Stimulated activated CD8-positive, alpha-beta memory T cell treated with anti-CD3 and anti-CD28 coated beads, Interleukin-4, amount 100 ng/mL, for 24 hours (primary cell): ENCODE results near the gene RRP36.
"Not testable (repeated sequence)": the region's sequence is repeated elsewhere in the genome, so short reads cannot be mapped to it uniquely, and the experiment has no call there.

Source experiments
- DNase-seq: peaks from one replicate; pipeline ENCODE4 v3.0.0-alpha.2; 2020; ENCODE audit warnings: low read depth

RRP36 gene

GRCh38 chr6:43037706-43038105 lies 16.3 kb downstream of the RRP36 start:
- DNase-seq = no peak

DNA sequence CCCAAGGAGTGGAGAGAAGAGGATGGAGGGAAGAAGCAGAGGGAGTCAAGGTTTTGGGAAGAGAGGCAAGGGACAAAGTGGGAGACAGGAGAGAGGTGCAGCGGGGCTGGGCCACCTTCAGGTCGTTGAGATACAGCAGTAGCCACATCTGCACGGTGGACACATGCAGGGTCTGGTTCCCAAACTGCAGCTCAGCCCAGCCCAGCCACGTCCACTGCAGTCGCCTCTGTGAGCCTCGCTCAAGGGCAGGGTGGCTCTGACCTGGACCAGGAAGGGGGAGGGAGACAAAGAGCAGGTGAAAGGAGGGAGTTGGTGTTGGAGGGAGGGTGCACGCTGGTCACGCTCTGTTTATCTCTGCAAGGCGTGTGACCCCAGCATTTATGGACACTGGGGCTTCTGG lies 17.3 kb downstream of the RRP36 start:
- no peak for DNase-seq

DNA sequence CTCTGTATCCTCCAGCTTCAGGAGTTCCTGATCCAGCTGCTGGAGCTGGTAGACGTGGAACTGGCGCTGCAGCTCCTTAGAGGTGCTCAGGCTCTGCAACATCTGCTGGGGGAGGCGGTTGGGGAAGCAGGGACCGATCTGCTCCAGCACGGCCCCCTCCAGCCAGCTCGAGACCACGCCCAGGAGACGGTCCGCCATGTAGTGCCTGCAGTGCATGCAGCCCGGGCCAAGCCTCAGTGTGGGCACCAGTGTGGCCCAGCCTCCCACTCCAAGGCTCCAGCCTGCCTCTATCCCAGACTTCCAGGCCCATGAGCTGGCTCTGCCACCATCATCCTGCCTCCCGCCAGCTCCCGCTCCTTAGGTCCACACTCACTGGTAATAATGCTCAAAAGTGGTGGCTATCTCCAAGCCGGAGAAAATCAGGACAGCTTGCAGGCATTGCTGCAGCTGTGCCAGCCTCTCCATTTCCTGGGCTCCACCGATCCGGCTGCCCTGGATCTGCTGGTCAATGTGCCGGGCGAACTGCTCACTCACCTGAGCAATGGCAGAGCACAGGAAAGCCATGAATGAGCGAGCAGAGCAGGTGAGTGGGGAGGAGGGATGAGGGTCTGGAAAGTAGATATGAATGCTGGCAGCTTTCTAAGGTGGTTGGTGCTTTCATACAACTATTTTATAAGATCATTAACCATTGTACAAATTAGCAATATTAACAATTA lies 19.3 kb downstream of the RRP36 start:
- no peak for DNase-seq

DNA sequence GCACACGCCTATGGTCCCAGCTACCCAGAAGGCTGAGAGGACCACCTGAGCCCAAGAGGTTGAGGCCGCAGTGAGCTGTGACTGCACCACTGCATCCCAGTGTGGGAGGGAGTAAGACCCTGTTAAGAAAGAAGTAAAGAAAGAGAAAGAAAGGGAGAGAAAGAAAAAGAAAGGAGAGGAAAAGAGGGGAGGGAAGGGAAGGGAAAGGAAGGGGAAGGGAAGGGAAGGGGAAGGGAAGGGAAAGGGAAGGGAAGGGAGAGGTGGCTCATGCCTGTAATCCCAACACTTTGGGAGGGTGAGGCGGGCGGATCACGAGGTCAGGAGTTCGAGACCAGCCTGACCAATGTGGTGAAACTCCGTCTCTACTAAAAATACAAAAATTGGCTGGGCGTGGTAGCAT lies 20.1 kb downstream of the RRP36 start:
- not testable (repeated sequence) for DNase-seq

GRCh38 chr6:43043310-43043709 lies 21.9 kb downstream of the RRP36 start:
- DNase-seq = no peak

DNA sequence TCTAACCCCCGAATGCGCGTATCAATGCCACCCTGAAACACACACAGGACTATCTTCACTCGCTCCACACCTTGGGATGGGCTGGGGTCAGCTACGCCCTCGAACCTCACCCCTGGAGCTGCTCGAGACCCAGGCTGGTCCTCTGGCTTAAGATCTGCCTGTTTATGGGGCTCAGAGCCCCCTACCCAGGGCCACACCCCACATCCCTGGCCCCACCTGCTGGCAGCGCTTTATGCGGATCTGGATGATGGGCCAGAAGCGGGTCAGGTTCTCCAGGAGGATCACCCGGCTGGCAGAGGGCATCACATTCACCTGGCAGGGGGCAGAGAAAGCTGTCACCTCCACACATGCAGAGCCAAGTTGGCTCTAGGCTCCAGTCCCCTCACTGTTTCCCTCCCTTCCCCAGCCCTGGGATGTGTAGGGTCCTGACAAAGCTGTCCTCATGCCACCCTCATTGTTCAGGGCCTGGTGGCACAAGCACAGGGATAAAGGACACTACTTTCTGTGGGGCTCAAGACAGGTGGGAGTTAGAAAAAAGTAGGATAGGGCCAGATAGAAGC lies 24.0 kb downstream of the RRP36 start:
- DNase-seq = no peak

DNA sequence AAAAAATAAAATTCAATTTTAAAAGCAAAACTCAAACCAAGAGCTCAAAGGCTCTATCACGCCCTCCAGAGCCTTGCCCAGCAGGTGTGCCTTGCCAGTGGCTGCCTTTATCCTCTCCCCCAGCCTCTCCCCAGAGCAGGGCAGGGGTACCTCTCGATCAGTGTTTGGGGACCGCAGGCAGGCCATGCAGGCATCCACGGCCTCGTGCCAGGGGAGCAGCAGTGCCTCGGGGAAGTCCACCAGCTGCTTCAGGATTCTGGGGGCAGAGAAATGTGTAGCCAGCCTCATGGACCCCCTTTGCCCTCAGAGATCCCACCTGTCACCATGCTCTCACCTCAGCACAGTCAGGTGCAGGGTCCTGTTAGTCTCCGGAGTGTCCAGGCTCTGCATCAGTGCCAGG lies 26.6 kb downstream of the RRP36 start:
- DNase-seq = no peak

DNA sequence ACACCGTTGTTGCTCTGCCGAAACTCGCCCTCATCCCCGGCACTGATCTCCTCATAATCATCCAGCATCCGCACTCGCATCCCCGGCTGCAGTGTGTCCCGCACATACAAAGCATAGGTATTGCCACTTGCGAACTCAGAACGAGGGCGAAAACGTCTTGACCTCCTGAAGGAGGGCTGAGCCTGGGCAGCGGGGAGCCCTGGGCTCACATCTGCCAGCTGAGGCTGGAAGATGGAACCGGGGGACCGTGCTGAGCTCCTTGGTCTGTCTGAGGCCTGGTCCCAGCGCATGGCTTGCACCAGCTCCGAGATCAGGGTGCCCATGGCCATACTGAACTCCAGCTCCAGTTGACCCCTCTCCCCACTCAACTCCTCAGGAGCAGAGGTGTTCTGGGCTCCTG lies 29.6 kb downstream of the RRP36 start:
- DNase-seq = no peak

- no peak for DNase-seq
Observed at GRCh38 chr6:43052225-43052841, 30.9 kb downstream of the RRP36 start.

DNA sequence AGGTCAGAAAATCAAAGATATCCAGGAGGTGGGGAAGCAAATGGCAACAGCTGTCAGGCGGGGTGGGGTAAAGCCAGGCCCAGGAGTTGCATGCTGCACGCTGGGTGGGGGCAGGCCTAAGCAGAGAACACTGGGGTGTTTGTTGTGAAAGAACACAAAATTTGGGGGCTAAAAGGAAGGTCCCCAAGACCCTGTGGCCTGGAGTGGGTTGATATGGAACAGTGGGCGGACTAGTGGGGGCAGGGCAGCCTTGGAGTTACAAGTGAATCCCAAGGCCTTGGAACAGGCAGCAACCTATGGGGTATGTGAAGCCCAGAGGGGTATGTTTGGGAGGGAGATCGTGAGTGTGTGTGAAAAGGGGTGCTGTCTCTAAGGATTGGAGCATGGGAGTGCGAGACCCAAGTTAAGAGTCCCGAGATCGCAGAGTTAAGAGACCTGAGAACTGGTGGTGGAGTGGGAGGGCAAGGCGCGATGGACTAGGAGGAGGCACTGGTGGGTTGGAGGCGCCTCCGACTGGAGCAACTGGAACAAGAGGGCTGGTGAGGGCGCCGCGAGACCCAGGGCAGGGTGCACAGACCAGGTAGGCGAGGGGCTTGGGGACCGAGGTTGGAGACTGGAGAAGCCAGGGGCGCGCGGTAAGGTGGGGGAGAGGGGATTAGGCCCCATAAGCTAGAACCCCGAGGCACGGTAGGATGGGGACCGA lies 31.6 kb downstream of the RRP36 start:
- no peak for DNase-seq

GRCh38 chr6:43053545-43054205 lies 32.3 kb downstream of the RRP36 start, which contains the start of gene CUL7:
CUL7 (minus strand) TSS chr6:43053851; CDS start chr6:43052788, 1,063 bp downstream.
- DNase-seq = peak; percentile 85

- no peak for DNase-seq
Observed at GRCh38 chr6:43054206-43054943, 33.0 kb downstream of the RRP36 start.

GRCh38 chr6:43055966-43056365 lies 34.5 kb downstream of the RRP36 start:
- no peak for DNase-seq

DNA sequence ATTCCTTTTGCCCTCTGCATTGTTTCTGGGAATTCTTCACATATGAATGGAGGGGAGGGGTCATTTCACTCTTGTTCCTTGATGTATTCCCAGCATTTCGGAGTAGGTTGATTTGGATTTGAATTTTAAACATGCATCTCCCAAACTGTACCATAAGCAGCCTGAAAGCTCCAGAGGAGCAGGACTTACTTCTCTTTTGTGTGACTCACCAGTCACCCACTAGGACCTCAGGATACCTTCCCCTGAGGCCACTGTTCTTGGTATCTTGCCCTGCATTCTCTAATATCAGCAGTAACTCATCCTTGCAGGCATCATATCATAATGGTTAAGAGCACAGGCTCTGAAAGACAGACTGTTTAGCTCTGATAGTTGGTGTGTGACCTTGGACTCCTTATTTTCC lies 37.1 kb downstream of the RRP36 start:
- DNase-seq = no peak

DNA sequence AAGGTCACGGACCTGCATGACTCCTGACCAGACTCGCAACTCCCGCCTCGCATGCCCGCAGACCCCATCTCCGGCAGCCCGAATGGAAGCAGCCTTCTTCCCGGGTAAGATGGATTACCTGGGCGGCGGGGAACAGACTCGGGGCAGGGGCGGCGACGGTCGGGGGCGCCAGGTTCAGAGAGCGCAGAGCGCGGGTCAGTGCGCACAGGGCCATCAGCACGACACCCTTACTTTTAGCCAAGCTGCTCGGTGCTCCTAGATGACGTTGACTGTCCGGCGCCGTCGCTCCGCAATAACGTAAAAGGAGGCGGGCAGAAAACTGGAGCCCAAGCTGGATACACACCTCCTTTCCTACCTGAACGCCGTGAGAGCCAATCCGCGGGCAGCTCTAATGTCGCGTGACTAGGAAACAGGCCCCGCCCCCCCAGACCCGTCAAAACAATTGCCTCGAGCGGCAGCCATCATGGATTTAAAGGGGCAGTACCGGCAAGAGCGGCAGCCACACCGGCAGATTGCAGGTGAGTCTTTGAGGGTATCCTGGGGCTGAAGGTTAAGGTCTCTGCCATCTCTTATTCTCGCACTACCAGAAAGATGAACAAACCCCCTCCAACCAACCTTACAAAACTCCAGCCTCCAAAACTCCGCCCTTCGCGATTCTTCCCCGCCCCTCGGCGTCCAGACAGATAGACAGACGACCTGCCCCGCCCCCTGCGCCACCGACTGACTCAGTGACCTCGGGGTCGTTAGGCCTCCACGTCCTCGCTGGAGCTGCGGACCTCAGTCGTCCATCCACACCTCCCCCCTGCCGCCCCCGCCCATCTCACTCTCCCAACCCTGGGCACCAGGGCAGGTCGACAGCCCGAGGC lies 38.0 kb downstream of the RRP36 start, which contains the start of the genes KLC4 and MRPL2:
KLC4 (plus strand) TSS at position 464 of the 866 bp plus-strand sequence. CDS start 1,705 bp downstream, outside the sequence.
MRPL2 (minus strand) TSS at position 267 of the 866 bp plus-strand sequence; CDS start at position 214, 53 bp downstream.
- DNase-seq = peak; percentile 94

GRCh38 chr6:43060034-43060754 lies 38.8 kb downstream of the RRP36 start:
- no peak for DNase-seq

- DNase-seq = no peak
Observed at GRCh38 chr6:43060755-43061633, 39.6 kb downstream of the RRP36 start.

GRCh38 chr6:43061861-43062260 lies 40.4 kb downstream of the RRP36 start:
- DNase-seq = no peak

GRCh38 chr6:43062818-43063217 lies 41.4 kb downstream of the RRP36 start:
- no peak for DNase-seq
